Activated CD4-positive, alpha-beta T cell treated with anti-CD3 and anti-CD28 coated beads, Interleukin-2, amount 50 U/mL, for 4 hours (primary cell): ENCODE data around the gene AOAH.
"Not testable (repeated sequence)": the region's sequence is repeated elsewhere in the genome, so short reads cannot be mapped to it uniquely, and the experiment has no call there.

Experiments
- DNase-seq, 2 experiments: peaks; one replicate each; pipeline ENCODE4 v3.0.0-alpha.2; 2020

Gene AOAH

GRCh38 chr7:36736090-36736898, 12.0 kb upstream of the AOAH start:
- no peak for DNase-seq

- no peak for DNase-seq
Observed at GRCh38 chr7:36735172-36735571, 10.9 kb upstream of the AOAH start.

DNA sequence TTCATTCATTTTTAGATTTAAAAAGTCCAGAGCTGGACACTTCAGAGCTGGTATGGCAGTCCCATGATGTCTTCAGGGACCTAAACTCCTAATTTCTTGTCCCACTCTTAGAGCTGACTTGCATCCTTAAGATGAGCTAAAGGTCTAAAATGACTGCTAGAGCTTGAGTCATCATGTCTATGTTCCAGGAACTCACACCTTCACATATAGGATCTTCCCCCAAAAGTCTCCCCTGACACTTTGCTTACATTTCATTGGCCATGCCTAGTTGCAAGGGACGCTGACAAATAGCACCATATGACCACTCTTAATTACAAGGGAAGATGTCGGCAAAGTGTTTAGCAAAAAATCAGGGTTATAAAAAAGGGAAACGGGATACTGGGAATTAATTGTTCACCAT, 10.4 kb upstream of the AOAH start:
- no peak for DNase-seq

DNA sequence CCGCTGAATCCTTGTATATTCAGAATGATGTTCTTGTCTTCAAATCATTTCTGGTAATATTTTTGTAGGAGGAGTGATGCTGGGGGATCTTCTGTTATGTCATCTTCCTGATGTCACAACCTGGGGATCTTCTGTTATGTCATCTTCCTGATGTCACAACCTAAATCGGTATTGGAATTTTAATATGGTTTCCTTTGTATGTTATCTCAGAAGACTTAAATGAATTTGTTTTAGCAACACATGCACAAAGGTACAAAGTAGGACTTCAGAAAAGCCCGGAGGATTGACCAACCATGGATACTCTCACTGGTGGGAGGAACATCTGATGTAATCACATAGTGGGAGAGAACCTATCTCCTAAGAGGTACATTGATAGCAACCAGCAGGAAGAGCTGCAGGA, 9.1 kb upstream of the AOAH start:
- no peak for DNase-seq

DNA sequence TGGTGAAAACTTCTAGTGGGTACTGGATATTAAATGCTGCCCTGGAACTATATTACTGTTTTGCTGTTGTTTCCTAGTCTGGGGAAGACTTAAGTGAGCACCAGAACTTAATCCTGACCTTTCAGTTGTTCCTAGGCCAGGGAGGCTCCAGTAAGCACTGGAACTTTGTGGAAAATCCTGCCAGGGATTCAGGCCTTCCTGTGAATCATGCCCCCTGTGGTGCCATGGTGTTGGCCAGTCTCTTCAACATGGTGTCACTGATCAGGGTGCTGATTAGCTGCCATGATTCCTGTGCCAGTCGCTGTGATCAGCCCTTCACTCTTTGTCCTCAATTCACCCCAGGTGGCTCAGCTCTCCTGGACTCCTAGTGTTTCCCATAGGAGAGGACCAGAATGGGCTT, 8.5 kb upstream of the AOAH start:
- DNase-seq, result no peak

- DNase-seq, result no peak
Observed at GRCh38 chr7:36730046-36730445, 5.8 kb upstream of the AOAH start.

DNA sequence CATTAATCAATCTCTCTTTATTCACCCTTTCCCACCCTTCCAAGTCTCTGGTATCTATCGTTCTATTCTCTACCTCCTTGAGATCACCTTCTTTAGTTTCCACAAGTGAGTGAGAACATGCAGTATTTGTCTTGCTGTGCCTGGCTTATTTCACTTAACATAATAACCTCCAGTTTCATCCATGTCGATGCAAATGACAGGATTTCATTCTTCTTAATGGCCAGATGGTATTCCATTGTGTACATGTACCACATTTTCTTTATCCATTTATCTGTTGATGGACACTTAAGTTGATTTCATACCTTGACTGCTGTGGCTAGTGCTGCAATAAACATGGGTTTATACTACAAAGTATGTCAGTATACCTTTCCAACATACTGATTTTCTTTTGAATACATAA, 3.8 kb upstream of the AOAH start:
- DNase-seq, result no peak

- DNase-seq, result no peak
Observed at GRCh38 chr7:36726806-36727503, 2.7 kb upstream of the AOAH start.

DNA sequence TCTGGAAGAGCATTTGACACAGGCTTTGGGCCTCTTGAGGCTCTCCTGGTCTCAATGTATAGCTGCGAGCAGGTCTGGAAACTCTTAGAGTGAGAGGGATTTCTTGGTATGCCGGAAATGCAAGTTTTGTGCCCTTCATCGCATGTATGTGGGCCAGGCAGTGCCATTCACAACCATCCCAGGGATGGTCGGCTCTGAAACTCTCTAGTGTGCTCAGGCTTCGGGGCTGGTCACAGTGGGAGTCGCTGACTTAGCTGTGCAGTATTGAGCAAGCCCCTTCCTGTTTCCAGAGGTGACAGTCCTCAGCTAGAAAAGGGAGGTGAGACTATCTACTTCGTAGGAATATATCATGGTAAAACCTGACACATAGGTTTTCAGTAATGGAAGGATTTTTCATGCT, 2.0 kb upstream of the AOAH start:
- DNase-seq, result no peak

GRCh38 chr7:36724996-36725395, 702 bp upstream of the AOAH start:
- DNase-seq, result no peak

DNA sequence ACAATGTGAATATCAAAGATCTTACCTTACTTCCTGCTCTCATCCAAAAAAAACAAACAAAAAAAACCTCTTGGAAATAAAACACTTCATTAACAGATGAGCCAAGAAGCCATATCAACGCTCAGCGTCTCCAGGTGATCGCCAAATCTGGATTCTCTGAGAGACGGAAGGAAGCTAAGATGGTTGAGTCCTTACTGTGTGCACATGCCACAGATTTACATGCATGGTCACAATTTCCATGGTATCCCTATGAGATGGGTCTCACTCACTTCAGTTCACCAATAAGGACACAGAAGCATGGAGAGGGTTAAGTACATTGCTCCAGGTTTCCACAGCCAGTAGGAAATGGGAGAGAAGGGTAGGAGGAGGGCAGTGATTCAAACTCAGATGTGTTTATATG, 1.0 kb downstream of the AOAH start:
- DNase-seq, result no peak

- no peak for DNase-seq
Observed at GRCh38 chr7:36719083-36719632, 5.1 kb downstream of the AOAH start.

DNA sequence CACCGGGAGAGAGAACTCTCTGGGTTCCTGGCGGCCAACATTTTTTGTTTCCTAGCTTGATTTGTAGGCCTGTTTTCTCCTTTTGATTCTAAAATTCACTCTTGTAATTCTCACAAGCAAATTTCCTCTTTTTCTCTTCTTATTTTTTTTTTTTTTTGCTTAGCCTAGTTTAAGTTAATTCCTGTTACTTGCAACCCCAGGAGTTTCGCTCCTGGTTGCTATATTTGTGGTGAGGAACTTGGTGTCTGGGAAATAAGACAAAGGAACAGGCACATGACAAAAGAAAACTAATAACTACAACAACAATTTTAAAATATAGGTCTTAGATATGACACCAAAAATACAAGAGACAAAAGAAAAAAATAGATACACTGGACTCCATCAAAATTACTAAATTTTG, 6.7 kb downstream of the AOAH start:
- DNase-seq, result no peak

GRCh38 chr7:36716802-36717201, 7.5 kb downstream of the AOAH start:
- not testable (repeated sequence) for DNase-seq

GRCh38 chr7:36712015-36712414, 12.3 kb downstream of the AOAH start:
- DNase-seq, result no peak

GRCh38 chr7:36711256-36711655, 13.0 kb downstream of the AOAH start:
- DNase-seq, result no peak

GRCh38 chr7:36710186-36710791, 14.0 kb downstream of the AOAH start:
- DNase-seq, result no peak

GRCh38 chr7:36708767-36709166, 15.5 kb downstream of the AOAH start:
- DNase-seq, result no peak

DNA sequence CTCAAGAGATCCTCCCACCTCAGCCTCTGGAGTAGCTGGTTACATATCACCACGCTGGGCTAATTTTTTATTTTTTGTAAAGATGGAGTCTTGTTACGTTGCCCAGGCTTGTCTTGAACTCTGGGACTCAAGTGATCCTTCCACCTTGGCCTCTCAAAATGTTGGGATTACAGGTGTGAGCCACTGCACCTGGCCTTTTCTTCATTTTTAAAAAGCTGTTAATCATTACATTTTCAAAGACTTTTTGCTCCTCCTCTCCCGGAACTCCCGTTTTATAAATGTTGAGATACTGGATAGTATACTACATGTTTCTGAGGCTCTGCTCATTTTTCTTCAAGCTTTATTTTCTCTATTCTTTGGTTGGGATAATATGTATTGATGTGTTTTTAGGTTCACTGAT, 16.4 kb downstream of the AOAH start:
- no peak for DNase-seq

DNA sequence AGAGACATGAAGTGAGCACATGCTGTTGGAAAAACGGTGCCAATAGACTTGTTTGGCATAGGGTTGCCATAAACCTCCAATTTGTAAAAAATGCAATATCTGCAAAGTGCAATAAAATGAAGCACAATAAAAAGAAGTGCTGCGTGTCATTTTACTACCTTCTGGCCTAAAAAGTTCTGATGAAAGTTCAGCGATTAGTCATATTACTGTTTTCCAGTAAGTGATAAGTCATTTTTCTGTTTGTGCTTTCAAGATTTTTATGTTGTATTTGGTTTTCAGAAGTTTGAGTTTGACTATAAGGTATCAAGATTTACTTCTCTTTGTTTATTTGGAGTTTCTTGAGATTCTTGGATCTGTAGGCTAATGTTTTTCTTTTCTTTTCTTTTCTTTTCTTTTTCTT, 16.8 kb downstream of the AOAH start:
- DNase-seq, result no peak

DNA sequence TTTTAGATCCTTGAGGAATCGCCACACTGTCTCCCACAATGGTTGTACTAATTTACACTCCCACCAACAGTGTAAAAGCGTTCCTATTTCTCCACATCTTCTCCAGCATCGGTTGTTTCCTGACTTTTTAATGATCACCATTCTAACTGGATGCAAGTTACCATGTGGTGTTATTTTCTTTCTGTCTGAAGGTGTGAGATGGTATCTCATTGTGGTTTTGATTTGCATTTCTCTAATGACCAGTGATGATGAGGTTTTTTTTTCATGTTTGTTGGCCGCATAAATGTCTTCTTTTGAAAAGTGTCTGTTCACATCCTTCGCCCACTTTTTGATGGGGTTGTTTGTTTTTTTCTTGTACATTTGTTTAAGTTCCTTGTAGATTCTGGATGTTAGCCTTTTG, 20.4 kb downstream of the AOAH start:
- DNase-seq, result not testable (repeated sequence)

GRCh38 chr7:36692456-36692855, 31.8 kb downstream of the AOAH start:
- no peak for DNase-seq

GRCh38 chr7:36691983-36692382, 32.3 kb downstream of the AOAH start:
- no peak for DNase-seq
